ENCODE measurements around the gene PLA2G6. TPM values are rescaled to one million over a fixed set of nuclear protein-coding genes. Genes with fewer than 3 reads are reported as not detected.

PLA2G6 gene
- total and polyA plus RNA-seq, 2 of the 4 experiments (the other 2 are of a cell fraction) = 6.1 to 10.3 TPM

GRCh38 chr22:38228873-38229740, 47.5 kb upstream of the PLA2G6 start:
- Histone ChIP-seq H3K4me1 (ENCODE audit: control insufficient read depth, insufficient read depth, low read length) (peaks cover 17% of the 10 kb centered on the region), H2BK20ac (ENCODE audit: low read depth, low read length) (peak overlapping the region; percentile 31), H4K8ac (ENCODE audit: low read depth in 2 of 2, low read length in 2 of 2) (peak overlapping the region; percentile 46 to 74), H2BK120ac (ENCODE audit: low read depth, low read length) (peak overlapping the region; percentile 89), H3K4ac (ENCODE audit: low read depth, low read length) (peak overlapping the region; percentile 51), H3K23ac (ENCODE audit: low read depth, low read length) (peak overlapping the region; percentile 60; the same call in 1 of the 2 replicates), H2AFZ (replicated peaks; ENCODE audit: low read length, poor library complexity) (peak overlapping the region; percentile 1), H4K5ac (ENCODE audit: low read depth, low read length) (peak overlapping the region; percentile 51; the same call in 1 of the 2 replicates), H3K4me3 (ENCODE audit: insufficient read depth, low read depth, low read length) (no peak overlapping the region), H4K20me1 (ENCODE audit: insufficient read depth, low read length) (peaks cover 5% of the 10 kb centered on the region; the same call in 1 of the 2 replicates), H3K4me2 (ENCODE audit: low read depth, low read length) (no peak overlapping the region), H3K18ac (ENCODE audit: low read depth, low read length) (peak overlapping the region; percentile 18; the same call in 1 of the 2 replicates), H3K9me3 (ENCODE audit: control insufficient read depth, insufficient read depth, low read length) (no peaks in the 10 kb centered on the region), H3K36me3 (ENCODE audit: control insufficient read depth, insufficient read depth, low read length) (peaks cover 72% of the 10 kb centered on the region), H3K9me1 (ENCODE audit: insufficient read depth, low read length) (peaks cover 14% of the 10 kb centered on the region), H3K9ac (ENCODE audit: low read depth, low read length) (no peak overlapping the region), H3K27ac (ENCODE audit: insufficient read depth, low read length) (peak overlapping the region; percentile 51), H2AK5ac (ENCODE audit: low read depth, low read length) (peak overlapping the region; percentile 86), H3K27me3 (ENCODE audit: control insufficient read depth, insufficient read depth, low read length) (no peaks in the 10 kb centered on the region), H2AK9ac (replicated peaks; ENCODE audit: low read depth, low read length, poor library complexity) (peak overlapping the region; percentile 85), H3K14ac (replicated peaks; ENCODE audit: low read depth, low read length) (peak overlapping the region; percentile 42), H2BK15ac (ENCODE audit: low read depth, low read length) (peak overlapping the region; percentile 80; the same call in 1 of the 3 replicates), H3K56ac (ENCODE audit: extremely low read depth, insufficient read depth, low read length) (peak overlapping the region; percentile 75), H3K79me1 (ENCODE audit: low read depth in 1 of 2, low read length in 2 of 2) (peaks cover 24 to 75% of the 10 kb centered on the region in 2 experiments), H2BK5ac (ENCODE audit: low read depth, low read length, poor library complexity, severe bottlenecking) (peak overlapping the region; percentile 59), H4K91ac (ENCODE audit: insufficient read depth, low read depth, low read length) (peak overlapping the region; percentile 88)
- ChIA-PET CTCF (interaction anchor here (2.0 kb wide), 1 partner anchor 11 kb away, joined by 6 read pairs; no protein-coding TSS in a partner anchor), POLR2A (ENCODE audit: unreplicated experiment) (no interaction called here)
- dilution Hi-C loops (cut with HindIII; ENCODE audit: low sequenced_read_pairs, unreplicated experiment) = no loop called here
- no CpG with 5 or more reads among the region's 14 CpGs for WGBS, 2 experiments (ENCODE audit: extremely low coverage in 2 of 2, insufficient read length in 1 of 2)
- DNase-seq (peak; percentile 57), ATAC-seq (ENCODE audit: low read depth) (peak; percentile 76)
- no peak for TF ChIP-seq CEBPB (IDR thresholded peaks at IDR 0.05; ENCODE audit: low read depth, low read length)
- no peak for TF ChIP-seq USF2 (IDR thresholded peaks at IDR 0.05; ENCODE audit: low read depth, low read length)
- TF ChIP-seq SMC3 (IDR thresholded peaks at IDR 0.05; ENCODE audit: low read depth, low read length) = 0 out of 2 replicates have a peak, but pooled peaks have one; percentile 13
- TF ChIP-seq MAZ (IDR thresholded peaks at IDR 0.05; ENCODE audit: borderline replicate concordance, low read depth, low read length) = no peak; the same call in 1 of the 2 replicates
- no peak for TF ChIP-seq POLR2A (IDR thresholded peaks at IDR 0.05; ENCODE audit: low read depth, low read length)
- TF ChIP-seq ELK1 (IDR thresholded peaks at IDR 0.05; ENCODE audit: borderline replicate concordance, low read depth, low read length) = no peak
- no peak for TF ChIP-seq MAFK (IDR thresholded peaks at IDR 0.05; ENCODE audit: low read depth, low read length)
- no peak for TF ChIP-seq CTCF (conservative IDR thresholded peaks at IDR 0.05; ENCODE audit: low read depth, low read length)
- no peak for TF ChIP-seq RCOR1 (IDR thresholded peaks at IDR 0.05; ENCODE audit: insufficient replicate concordance, low read length)
- peak; percentile 58 for TF ChIP-seq FOS (IDR thresholded peaks at IDR 0.05; ENCODE audit: low read depth, low read length)
- TF ChIP-seq RAD21 (IDR thresholded peaks at IDR 0.05; ENCODE audit: low read length) = no peak; the same call in 1 of the 2 replicates
- no peak for TF ChIP-seq RFX5 (IDR thresholded peaks at IDR 0.05; ENCODE audit: low read depth, low read length)
- BruUV-seq (replicated peaks) = no TSS peak
- intact Hi-C loops (cut with micrococcal nuclease) = no loop called here
- in situ Hi-C loops (cut with MboI; ENCODE audit: low sequenced_read_pairs) = no loop called here

Data from IMR-90 (cell line).